GM12892 (cell line): ENCODE results near the gene SDF2.

Source experiments
- POLR2A ChIP-seq: IDR thresholded peaks from 2 replicates; pipeline ENCODE4 v1.6.1; 2011; ENCODE audit warnings: low read depth, low read length, control low read depth
- POLR2AphosphoS5 ChIP-seq: IDR thresholded peaks from 2 replicates; pipeline ENCODE4 v1.6.1; 2011; ENCODE audit warnings: low read depth, low read length, control low read depth
- TAF1 ChIP-seq: IDR thresholded peaks from 2 replicates; pipeline ENCODE4 v1.6.1; 2011; ENCODE audit warnings: low read depth, mild to moderate bottlenecking, control low read depth, low read length, borderline replicate concordance

- no peak for TF ChIP-seq POLR2A
- TF ChIP-seq POLR2AphosphoS5: no peak
- no peak for TF ChIP-seq TAF1
Observed at GRCh38 chr17:28645576-28645939, 16.1 kb downstream of the SDF2 start.
